ENCODE data around the gene PDXP.

Gene PDXP

DNA sequence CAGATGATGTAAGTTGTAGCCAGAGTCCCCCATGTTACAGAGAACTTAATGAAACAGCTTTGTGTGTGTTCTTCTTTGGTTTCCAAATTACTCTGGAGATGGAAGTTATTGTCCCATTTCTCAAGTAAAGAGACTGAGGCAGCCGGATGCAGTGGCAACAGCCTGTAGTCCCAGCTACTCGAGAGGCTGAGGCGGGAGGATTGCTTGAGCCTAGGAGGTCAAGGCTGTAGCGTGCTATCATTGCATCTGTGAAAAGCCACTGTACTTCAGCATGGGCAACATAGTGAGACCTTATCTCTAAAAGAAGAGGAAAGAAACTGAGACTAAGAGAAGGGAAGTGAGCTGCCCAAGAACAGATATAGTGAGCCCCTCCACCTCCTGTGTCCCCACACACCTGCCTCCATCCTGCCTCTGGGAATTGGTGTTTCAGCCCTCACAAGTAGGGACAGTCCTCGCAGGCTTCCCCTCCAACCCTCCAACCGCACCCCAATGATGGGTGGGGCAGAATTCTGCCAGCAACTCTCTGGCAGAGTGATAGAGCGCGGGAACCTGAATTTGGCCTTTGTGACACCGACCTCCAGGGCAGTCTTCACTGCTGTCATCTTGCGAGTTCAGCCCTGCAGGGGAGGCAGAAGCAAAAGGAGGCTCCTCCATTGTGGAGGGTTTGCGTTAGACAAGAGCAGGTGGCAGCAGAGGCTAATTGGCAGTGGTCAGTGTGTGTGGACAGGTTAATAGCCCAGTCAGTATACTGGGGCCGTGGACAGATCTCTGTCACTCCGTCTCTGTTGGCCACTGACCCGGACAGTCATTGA is 1.6 kb downstream of the PDXP start (continued):
- no peak for TF ChIP-seq ZNF530 (tag by site-specific recombination; IDR thresholded peaks at IDR 0.05; ENCODE audit: low read depth)
- TF ChIP-seq ZNF692 (tag by site-specific recombination; IDR thresholded peaks at IDR 0.05) = peak; percentile 13; the same call in 1 of the 2 replicates

DNA sequence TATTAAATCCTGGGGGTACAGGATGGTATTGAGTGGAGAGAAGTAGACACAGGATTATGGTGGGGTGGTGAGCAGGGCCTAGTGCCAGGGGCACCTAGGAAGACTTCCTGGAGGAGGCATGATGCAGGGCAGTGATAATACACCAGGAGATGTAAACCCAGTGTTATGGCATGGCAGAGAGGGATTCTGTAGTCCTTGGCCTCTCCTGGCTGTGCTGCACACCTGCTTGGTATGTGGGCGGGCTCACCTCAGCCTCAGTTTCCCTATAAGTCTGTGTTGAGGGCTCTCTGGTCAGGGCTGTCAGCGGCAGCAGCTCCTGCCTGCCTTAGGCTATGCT is 2.2 kb downstream of the PDXP start:
- Histone ChIP-seq H3K27ac (ENCODE audit: extremely low read depth, low read depth, low read length) (peak overlapping the region; percentile 40), H3K4me3 (ENCODE audit: low read depth, low read length) (peak overlapping the region; percentile 8), H3K9me3 (ENCODE audit: control insufficient read depth, insufficient read depth, low read depth, low read length) (no peaks in the 10 kb centered on the region)
- TF ChIP-seq ZNF768 (tag by site-specific recombination; IDR thresholded peaks at IDR 0.05) = peak; percentile 56; the same call in 1 of the 2 replicates
- no peak for TF ChIP-seq MYNN (tag by site-specific recombination; IDR thresholded peaks at IDR 0.05; ENCODE audit: borderline replicate concordance)
- TF ChIP-seq ZNF274 (IDR thresholded peaks at IDR 0.05; ENCODE audit: low read length) = no peak
- TF ChIP-seq ZNF274 (tag by site-specific recombination; IDR thresholded peaks at IDR 0.05; ENCODE audit: borderline replicate concordance) = no peak
- no peak for TF ChIP-seq TCF7L2 (IDR thresholded peaks at IDR 0.05; ENCODE audit: borderline replicate concordance, low read depth, low read length)
- TF ChIP-seq ZSCAN30 (tag by site-specific recombination; IDR thresholded peaks at IDR 0.05) = no peak
- no peak for TF ChIP-seq ZNF692 (tag by site-specific recombination; IDR thresholded peaks at IDR 0.05)
- TF ChIP-seq ZNF211 (tag by site-specific recombination; IDR thresholded peaks at IDR 0.05; ENCODE audit: low read depth) = no peak
- no peak for TF ChIP-seq ZNF121 (tag by site-specific recombination; IDR thresholded peaks at IDR 0.05)
- TF ChIP-seq, protein P1, sequence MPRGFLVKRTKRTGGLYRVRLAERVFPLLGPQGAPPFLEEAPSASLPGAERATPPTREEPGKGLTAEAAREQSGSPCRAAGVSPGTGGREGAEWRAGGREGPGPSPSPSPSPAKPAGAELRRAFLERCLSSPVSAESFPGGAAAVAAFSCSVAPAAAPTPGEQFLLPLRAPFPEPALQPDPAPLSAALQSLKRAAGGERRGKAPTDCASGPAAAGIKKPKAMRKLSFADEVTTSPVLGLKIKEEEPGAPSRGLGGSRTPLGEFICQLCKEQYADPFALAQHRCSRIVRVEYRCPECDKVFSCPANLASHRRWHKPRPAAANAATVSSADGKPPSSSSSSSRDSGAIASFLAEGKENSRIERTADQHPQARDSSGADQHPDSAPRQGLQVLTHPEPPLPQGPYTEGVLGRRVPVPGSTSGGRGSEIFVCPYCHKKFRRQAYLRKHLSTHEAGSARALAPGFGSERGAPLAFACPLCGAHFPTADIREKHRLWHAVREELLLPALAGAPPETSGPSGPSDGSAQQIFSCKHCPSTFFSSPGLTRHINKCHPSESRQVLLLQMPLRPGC (tag by site-specific recombination; IDR thresholded peaks at IDR 0.05) = no peak
- no peak for TF ChIP-seq ZNF48 (tag by site-specific recombination; IDR thresholded peaks at IDR 0.05)
- TF ChIP-seq ZNF133 (tag by site-specific recombination; IDR thresholded peaks at IDR 0.05) = no peak
- no peak for TF ChIP-seq ZNF776 (tag by site-specific recombination; IDR thresholded peaks at IDR 0.05; ENCODE audit: borderline replicate concordance)
- TF ChIP-seq PBX3 (CRISPR knock-in tag; IDR thresholded peaks at IDR 0.05) = no peak
- no peak for TF ChIP-seq ZBTB26 (tag by site-specific recombination; optimal IDR thresholded peaks at IDR 0.05)
- no peak for TF ChIP-seq ZSCAN4 (tag by site-specific recombination; IDR thresholded peaks at IDR 0.05)
- no peak for TF ChIP-seq IKZF3 (tag by site-specific recombination; IDR thresholded peaks at IDR 0.05)
- TF ChIP-seq HIC1 (tag by site-specific recombination; IDR thresholded peaks at IDR 0.05) = no peak; the same call in 1 of the 2 replicates
- no peak for TF ChIP-seq ZNF560 (tag by site-specific recombination; IDR thresholded peaks at IDR 0.05; ENCODE audit: borderline replicate concordance)
- TF ChIP-seq ZBTB8A (tag by site-specific recombination; IDR thresholded peaks at IDR 0.05) = 0 out of 2 replicates have a peak, but pooled peaks have one; percentile 10
- TF ChIP-seq ZNF354C (tag by site-specific recombination; IDR thresholded peaks at IDR 0.05; ENCODE audit: borderline replicate concordance, low read depth) = no peak
- peak; percentile 39; the same call in 1 of the 2 replicates for TF ChIP-seq ZFP3 (tag by site-specific recombination; IDR thresholded peaks at IDR 0.05; ENCODE audit: low read depth)
- no peak for TF ChIP-seq ZNF707 (tag by site-specific recombination; IDR thresholded peaks at IDR 0.05)

More for the DNA sequence above, 2.2 kb downstream of the PDXP start:
- Histone ChIP-seq H3K4me1 (ENCODE audit: control insufficient read depth, insufficient read depth, low read length) (peaks cover 12% of the 10 kb centered on the region), H3K36me3 (ENCODE audit: control insufficient read depth in 2 of 2, insufficient read depth in 1 of 2, low read length in 2 of 2) (peaks cover 3 to 19% of the 10 kb centered on the region in 2 experiments; a peak in 2 of 3 replicates)
- CTCF ChIA-PET = interaction anchor here (0.6 to 7.0 kb wide), 10 partner anchors 11 to 112 kb away, joined by 3 to 138 read pairs (median 8); partner anchors contain the start of gene LGALS1
- POLR2A ChIA-PET = interaction anchor here (0.6 to 6.5 kb wide), 10 partner anchors 11 to 108 kb away, joined by 4 to 85 read pairs (median 8); partner anchors contain the start of genes GGA1, LGALS1, NOL12 and SH3BP1

Measured in HEK293 (cell line).